HG02678 (cell line): ENCODE measurements around the gene TRRAP.

ENCODE experiments used
- ATAC-seq: cut with Tn5 transposase; IDR thresholded peaks from one replicate; pipeline ENCODE4 v1.9.1; 2021; ENCODE audit warnings: mild to moderate bottlenecking, moderate library complexity; ENCODE audit not compliant: unreplicated experiment

Gene TRRAP

DNA sequence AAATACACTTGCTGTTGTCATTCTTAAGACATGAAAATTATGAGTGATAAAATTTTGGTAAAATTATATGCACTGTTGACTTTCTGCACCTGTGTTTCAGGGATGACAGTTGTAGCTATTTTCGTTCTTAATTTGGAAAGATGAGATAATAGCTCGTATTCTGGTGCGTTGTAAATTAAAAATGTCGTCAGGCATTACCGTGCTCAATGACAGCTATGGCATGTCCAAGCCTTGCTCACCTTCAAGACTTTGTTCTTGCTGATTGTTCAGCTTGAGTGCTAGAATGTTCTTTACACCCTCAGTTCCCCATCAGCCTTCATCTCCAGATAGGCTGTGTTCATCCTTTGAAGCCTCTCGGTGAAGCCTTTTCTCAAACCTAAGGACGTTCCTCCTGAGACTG lies 21.5 kb downstream of the TRRAP start:
- ATAC-seq: no peak

GRCh38 chr7:98900815-98901214 lies 22.5 kb downstream of the TRRAP start:
- ATAC-seq: no peak

DNA sequence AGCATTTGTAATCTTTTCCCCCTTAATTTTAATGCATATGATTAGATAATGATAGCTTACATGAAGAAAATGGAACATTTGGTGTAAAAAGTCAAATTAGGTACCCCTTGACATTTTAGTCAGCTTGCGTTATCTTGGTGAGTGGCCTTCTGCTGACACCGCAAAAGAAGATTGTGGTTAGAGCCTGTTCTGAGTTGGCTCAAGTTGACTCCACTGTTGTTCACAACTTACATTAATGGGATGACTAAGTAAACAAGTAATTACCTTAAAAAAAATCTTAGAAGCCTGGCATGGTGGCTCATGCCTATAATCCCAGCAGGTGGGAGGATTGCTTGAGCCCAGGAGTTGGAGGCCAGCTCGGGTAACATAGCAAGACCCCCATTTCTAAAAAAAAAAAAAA lies 24.2 kb downstream of the TRRAP start:
- ATAC-seq: no peak

GRCh38 chr7:98903246-98903645 lies 24.9 kb downstream of the TRRAP start:
- no peak for ATAC-seq

DNA sequence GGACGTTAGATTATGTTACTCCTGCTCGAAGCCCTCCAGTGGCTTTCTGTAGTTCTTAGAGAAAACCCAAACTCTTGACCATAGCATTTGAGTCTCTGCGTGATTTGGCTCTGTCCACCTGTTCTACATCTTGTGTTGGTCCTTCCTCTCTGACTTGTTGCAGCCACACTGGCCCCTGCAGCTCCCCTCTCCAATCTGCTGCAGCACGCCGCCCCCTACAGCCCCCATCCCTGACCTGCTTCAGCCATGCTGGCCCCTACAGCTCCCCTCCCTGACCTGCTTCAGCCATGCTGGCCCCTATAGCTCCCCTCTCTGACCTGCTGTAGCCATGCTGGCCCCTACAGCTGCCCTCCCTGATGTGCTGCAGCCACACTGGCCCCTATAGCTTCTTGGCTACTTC lies 29.2 kb downstream of the TRRAP start:
- no peak for ATAC-seq

DNA sequence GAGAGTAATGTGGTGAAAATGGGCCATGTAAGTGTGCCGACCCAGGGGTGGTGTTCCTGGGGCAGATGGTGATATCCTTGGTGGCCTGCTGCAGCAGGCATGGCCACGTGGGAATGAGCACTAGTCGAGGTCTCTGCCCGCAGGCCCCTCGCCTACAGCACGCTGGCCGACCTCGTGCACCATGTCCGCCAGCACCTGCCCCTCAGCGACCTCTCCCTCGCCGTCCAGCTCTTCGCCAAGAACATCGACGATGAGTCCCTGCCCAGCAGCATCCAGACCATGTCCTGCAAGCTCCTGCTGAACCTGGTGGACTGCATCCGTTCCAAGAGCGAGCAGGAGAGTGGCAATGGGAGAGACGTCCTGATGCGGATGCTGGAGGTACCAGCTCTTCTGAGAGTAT lies 30.3 kb downstream of the TRRAP start:
- ATAC-seq: no peak

GRCh38 chr7:98909487-98909886 lies 31.2 kb downstream of the TRRAP start:
- no peak for ATAC-seq

DNA sequence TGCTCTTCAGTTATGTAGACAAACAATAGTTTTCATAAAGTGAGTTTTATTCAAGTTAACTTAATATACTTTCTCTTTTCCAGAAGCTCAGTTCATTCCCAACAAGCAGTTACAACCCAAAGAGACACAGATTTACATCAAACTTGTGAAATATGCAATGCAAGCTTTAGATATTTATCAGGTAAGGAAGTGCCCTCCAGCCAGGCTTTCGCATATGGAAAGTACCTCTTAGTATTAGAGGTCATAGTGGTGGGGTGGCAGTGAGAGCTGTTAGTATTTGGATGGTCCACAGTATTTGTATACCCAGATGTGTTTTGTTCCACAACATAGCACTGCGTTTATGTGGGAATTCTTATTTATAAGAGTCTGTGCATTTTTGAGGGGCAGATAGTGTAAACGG lies 32.1 kb downstream of the TRRAP start:
- ATAC-seq: no peak

- no peak for ATAC-seq
Observed at GRCh38 chr7:98911916-98912315, 33.6 kb downstream of the TRRAP start.

DNA sequence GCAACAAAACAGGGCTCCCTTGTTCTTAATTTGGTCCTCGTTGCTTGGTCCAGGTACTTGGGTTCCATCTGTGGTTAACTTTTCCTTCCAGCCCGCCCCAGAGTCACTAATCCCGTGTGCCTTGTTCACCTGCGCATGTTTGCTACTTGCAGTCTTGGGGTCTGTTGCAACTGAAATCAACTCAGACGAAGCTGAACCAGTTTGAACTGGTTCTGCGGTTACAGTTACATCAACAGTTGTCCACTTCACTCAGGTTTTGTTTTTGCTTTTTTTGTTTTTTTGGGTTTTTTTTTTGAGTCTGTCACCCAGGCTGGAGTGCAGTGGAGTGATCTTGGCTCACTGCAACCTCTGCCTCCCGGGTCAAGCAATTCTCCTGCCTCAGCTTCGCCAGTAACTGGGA lies 34.7 kb downstream of the TRRAP start:
- no peak for ATAC-seq

- ATAC-seq: no peak
Observed at GRCh38 chr7:98913612-98914011, 35.3 kb downstream of the TRRAP start.

- no peak for ATAC-seq
Observed at GRCh38 chr7:98917331-98917730, 39.0 kb downstream of the TRRAP start.

DNA sequence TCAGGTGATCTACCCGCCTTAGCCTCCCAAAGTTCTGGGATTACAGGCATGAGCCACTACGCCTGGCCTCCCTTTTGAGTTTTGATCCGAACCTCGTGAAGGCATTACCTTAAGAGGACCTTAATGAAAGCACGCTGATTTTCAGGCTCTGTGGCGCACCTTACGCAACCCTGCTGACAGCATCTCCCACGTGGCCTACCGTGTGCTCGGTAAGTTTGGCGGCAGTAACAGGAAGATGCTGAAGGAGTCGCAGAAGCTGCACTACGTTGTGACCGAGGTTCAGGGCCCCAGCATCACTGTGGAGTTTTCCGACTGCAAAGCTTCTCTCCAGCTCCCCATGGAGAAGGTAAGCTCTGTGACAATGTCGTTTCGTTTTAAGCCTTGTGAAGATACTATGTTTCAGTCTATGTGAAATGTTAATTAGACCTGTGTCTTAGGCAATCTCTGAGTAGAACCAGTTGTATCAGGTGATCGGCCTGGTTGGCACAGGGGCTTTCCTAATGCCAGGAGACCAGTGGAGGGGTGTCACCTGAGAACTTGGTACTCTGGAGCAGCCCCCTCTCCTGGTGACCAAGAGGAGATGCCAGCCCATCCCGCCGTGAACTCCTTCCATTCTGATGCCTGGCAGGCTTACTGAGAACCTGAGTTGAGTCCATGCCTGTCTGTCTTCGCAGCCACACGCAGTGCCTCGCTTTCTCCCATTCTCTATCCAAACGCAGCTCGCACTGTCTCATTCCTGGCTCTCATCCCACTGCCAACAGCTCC lies 43.5 kb downstream of the TRRAP start:
- ATAC-seq: no peak

GRCh38 chr7:98922392-98923187 lies 44.3 kb downstream of the TRRAP start:
- ATAC-seq: no peak

DNA sequence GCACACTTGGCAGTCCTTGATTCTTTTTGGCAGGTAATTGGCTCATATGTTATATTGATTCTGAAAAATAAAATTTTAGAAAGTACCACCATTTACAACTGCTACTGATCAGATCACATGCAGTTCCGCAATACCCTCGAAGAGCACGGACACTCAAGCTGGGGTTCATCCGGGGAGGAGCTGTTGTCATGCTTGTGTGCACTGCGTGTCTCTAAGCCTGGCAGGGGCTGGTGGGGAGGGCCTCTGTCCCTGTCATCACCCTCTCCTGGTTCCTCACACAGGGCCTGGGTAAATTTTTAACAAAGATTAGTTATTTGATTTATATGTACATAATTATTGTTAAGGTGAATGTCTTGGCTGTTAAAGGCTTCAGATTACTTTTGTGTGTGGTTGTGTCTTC lies 45.2 kb downstream of the TRRAP start:
- ATAC-seq: no peak

- ATAC-seq: no peak
Observed at GRCh38 chr7:98927125-98927524, 48.8 kb downstream of the TRRAP start.

GRCh38 chr7:98930464-98930863 lies 52.1 kb downstream of the TRRAP start:
- ATAC-seq: no peak

DNA sequence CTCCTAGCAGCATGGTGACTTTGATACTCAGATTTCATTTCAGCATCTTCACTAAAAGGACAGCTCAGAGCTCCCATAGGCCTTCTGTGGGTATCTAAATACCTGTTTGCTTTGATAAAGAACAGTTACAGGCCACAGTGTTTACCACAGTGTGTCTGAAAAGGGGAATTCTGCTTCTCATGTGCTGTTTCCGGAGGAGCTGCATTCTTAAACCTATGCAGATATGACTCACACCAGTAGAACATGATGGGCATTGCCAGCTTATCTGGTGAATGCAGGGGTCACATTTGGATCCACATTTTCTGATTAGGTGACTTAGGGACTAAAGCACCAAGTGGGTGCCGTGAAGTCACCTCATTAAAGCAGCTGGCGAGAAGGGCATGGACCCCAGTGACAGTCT lies 52.6 kb downstream of the TRRAP start:
- ATAC-seq: no peak

GRCh38 chr7:98933321-98933720 lies 55.0 kb downstream of the TRRAP start:
- ATAC-seq: no peak

GRCh38 chr7:98934267-98934666 lies 55.9 kb downstream of the TRRAP start:
- no peak for ATAC-seq

DNA sequence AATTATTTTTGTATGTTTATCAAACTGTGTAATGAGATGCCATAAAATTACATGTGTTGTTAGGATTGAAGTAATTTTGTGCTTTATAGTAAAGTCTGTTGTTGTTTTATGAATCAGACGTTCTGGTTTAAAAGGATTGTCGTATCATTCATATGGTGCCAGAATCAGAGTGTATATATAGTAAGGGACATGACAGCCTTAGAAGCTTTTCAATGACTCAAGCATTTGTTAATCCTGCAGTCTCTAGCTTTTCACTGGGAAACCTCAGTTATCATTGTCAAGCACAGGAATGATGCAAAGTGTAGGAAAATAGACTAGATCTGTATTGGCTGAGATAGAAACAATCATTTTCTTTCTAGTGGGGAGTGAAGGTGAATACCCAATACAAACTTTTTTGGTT lies 57.5 kb downstream of the TRRAP start:
- ATAC-seq: no peak

GRCh38 chr7:98943336-98943735 lies 65.0 kb downstream of the TRRAP start:
- no peak for ATAC-seq
